T follicular helper cell (primary cell): ENCODE results near the gene SOWAHB.

Experiments
- DNase-seq: peaks from one replicate; pipeline ENCODE4 v3.0.0-alpha.2; 2020; ENCODE audit warnings: low read depth
- total RNA-seq, 2 experiments: gene quantifications; one replicate each; lab custom pipeline; 2026; lab: John Stamatoyannopoulos, UW

Gene SOWAHB, protein sequence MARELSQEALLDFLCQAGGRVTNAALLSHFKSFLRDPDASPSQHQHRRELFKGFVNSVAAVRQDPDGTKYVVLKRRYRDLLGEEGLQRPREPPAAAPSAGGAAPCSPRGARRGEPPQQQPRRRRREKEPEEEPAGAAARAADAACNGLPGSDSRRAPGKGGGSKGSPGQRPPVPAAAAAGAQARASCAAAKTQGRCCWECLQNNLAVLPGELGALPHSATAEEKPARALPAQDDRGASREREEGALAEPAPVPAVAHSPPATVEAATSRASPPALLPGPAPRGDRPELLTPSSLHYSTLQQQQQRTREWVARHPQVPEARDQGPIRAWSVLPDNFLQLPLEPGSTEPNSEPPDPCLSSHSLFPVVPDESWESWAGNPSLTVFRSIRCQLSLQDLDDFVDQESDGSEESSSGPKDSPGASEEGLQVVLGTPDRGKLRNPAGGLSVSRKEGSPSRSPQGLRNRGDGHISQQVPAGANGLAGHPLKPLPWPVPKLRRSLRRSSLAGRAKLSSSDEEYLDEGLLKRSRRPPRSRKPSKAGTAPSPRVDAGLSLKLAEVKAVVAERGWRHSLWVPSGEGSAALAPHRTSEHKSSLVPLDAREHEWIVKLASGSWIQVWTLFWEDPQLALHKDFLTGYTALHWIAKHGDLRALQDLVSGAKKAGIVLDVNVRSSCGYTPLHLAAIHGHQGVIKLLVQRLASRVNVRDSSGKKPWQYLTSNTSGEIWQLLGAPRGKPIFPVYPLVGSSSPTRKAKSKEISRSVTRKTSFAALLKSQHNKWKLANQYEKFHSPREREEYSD
- 0.12 to 0.13 reads per million in 2 experiments for total RNA-seq

DNA sequence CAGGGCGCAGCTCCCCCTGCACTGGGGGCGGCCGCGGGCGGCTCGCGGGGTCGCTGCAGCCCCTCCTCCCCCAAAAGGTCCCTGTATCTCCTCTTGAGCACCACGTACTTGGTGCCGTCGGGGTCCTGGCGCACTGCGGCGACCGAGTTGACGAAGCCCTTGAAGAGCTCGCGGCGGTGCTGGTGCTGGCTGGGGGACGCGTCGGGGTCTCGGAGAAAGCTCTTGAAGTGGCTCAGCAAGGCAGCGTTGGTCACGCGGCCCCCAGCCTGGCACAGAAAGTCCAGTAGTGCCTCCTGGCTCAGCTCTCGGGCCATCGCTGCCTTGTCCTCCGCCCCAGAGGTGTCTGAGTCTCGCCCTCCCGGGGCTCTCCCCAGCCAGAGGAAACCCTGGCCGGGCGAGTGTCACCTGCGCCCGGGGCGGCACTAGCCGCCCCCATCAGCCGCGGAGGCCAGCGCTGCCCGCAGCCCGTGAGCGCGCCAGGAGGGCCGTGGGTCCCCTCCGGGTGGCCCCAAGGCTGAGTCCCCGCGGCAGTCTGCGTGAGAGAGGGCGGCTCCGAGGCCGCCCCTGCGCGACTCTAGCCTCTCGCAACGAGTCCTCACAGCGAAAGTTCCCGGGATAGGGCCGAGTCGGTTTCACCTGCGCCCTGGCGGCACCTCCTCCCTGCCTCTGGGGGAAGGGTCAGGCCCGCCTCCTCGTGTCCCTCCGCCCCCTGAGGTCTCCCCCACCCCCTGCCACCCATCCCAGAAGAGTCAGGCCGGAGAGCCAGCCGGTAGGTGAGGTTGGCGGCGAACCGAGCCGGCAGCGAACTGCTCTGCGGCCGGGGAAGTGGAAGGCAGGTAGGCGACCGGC, at the start of gene SOWAHB:
Gene SOWAHB, minus strand, starts transcription at position 609 of the 849 bp plus-strand sequence. Its CDS starts 295 bp downstream, at position 314.
- peak; percentile 9 for DNase-seq

DNA sequence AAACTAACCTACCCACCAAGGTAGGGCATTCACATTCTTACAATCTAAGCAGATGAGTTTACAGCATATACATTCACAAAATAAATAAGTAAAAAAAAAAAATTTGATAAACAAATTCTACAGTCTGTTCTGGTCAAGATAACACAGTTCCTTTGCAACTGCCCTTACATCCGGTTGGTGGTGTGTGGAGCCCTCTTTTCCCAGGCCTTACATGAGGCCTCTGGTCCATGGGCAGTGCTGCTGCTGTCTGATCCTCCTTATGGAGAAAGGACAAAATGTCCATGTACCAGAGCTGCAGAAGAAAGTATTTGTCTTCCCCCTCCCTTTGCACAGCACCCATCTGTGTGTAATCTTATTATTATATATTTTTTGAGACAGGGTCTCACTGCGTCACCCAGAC, 49.4 kb upstream of the SOWAHB start:
- no peak for DNase-seq

- no peak for DNase-seq
Observed at GRCh38 chr4:76943790-76944189, 45.8 kb upstream of the SOWAHB start.

DNA sequence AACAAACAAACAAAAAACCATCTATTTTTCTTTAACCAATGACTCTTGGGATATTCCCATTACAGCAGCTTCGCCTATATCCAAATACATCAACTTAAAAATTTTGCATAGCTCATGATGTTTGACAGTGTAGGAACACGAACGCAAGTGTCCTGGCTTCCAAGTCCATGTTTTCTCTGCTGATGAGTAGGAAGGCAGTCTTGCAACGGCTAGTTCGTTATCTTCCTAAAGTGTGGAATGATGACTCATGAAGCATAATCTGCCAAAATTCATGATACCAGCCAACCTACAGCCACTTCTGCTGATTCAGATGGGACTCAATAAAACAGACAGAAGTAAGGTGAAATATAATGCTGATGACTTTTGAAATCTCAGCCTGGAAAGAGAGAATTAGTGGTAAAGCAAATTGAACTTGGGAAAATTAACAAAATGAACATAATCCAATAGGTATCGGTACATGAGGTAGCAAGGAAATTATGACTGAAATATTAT, 45.2 kb upstream of the SOWAHB start:
- no peak for DNase-seq

GRCh38 chr4:76939184-76939583, 41.2 kb upstream of the SOWAHB start:
- DNase-seq, result no peak

GRCh38 chr4:76931576-76932276, 33.8 kb upstream of the SOWAHB start:
- no peak for DNase-seq

DNA sequence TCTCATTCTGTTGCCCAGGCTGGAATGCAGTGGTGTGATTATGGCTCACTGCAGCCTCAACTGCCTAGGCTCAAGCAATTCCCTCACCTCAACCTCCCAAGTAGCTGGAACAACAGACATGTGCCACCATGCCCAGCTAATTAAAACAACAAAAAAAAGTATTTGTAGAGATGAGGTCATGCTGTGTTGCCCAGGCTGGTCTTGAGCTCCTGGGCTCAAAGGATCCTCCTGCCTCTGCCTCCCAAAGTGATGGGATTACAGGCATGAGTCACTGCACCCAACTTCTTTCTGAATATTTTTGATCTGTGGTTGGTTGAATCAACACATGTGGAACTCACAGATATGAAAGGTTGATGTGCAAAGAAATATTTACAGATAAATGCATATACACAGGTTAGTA, 33.1 kb upstream of the SOWAHB start:
- DNase-seq, result no peak

- DNase-seq, result no peak
Observed at GRCh38 chr4:76930685-76931084, 32.7 kb upstream of the SOWAHB start.

DNA sequence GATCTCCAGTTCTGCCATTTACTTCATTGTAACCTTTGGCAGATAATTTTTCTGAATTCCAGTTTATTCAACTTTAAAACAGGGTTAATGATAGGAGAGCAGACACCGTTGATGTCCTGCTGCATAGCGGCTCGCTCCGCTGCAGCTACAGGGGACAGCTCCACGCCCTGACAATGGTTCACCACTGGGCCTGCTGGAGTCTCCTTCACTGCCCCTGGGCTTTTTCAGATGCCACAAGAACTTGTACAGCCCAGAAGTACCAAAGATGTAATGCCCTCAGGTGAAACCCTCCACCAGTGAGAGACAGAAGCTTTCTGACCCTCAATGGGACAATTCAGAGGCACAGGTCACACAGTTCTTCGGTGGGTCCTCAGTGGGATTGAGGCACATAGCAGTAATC, 28.9 kb upstream of the SOWAHB start:
- no peak for DNase-seq

- no peak for DNase-seq
Observed at GRCh38 chr4:76923619-76924357, 25.8 kb upstream of the SOWAHB start.

GRCh38 chr4:76920715-76921114, 22.8 kb upstream of the SOWAHB start:
- no peak for DNase-seq

- no peak for DNase-seq
Observed at GRCh38 chr4:76909711-76910110, 11.8 kb upstream of the SOWAHB start.

DNA sequence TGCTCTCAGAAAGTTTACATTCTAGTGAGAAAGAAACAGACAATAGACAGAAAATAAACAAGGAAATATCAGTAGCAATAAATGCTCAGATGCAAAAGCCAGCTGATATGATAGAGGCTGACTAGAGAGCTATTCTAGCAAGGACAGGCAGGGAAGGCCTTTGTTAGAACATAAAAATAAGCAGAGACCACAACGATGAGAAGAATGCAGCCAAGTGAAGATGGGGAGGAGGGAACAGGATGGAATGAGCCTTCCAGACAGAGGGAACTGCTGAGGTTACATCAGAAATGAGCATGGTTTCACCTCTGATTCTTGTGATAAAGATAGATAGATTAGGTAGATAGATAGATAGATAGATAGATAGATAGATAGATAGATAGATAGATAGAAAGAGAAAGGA, 7.6 kb upstream of the SOWAHB start:
- no peak for DNase-seq

DNA sequence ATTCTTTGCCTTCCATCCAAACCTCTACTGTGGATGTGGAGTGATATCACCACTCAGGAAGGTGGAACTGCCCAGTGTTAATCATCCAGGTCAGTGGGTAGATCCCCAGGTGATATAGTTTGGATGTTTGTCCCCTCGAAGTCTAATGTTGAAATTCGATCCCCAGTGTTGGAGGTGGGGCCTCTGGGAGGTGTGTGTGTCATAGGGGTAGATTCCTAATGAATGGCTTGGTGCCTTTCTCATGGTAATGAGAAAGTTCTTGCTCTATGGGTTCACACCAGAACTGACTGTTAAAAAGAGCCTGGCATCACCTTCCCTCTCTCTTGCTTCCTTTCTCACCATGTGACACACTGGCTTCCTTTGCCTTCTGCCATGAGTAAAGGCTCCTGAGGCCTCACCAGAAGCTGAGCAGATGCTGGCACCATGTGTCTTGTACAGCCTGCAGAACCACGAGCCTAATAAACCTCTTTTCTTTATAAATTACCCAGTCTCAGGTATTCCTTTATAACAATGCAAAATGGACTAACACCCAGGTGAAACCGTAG, 6.8 kb upstream of the SOWAHB start:
- no peak for DNase-seq

DNA sequence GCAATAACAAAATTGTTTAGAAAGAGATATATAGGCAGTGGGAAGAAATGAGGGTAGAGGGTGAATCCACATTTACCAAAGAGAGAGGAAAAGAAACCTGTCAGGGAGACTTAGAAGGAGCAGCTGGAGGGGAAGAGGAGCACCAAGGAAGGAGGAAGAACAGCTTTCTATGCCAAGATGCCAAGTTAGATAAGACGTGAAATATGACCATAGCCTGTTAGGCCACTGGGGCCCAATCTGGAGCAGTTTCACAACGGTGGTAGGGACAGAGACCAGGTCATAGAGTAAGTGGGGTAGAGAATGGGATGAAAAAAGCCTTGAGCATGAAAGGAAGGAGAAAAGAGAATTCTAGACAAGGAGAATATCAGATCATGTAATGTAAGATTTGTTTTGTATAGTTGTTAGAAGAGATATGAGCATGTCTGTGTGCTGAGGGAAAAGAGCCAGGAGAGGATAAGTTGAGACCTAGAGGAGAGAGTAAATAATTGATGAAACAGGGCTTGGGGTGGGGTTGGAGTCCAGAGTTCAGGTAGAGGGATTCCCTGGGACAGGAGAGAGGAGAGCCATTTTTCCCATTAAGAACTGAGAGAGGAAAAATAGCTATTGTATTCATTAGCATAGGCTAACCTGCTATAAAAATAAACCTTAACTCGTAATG, 4.4 kb upstream of the SOWAHB start:
- DNase-seq, result no peak

- no peak for DNase-seq
Observed at GRCh38 chr4:76898949-76899645, 1.2 kb upstream of the SOWAHB start.

GRCh38 chr4:76898385-76898692, 395 bp upstream of the SOWAHB start:
- no peak for DNase-seq

- peak; percentile 22 for DNase-seq
Observed at GRCh38 chr4:76896614-76897535, 1.1 kb downstream of the SOWAHB start.
